T-cell (primary cell): ENCODE measurements around the gene OR10A6. TPM values are rescaled to one million over a fixed set of nuclear protein-coding genes. Genes with fewer than 3 reads are reported as not detected.

ENCODE experiments used
- total RNA-seq, 35 experiments: library from RNA in 6 of 35; stranded (reverse) in 6 of 35; fragments of 120-200 nt in 1 of 35; gene quantifications; one replicate each; pipeline versions ENCODE4 v1.2.1 to v1.2.4 and lab custom pipeline; 2013 to 2026

OR10A6 gene
- total RNA-seq, 5 donors from 2014 or later (not counting 1 experiment from before 2014, with no cell fraction given) = not detected

Other genes with a start within 250 kb of the OR10A6 start
- gene OVCH2, start 224.8 kb downstream of the OR10A6 start, total RNA-seq = not detected
- not detected for gene OR5P2, start 134.3 kb downstream of the OR10A6 start, total RNA-seq
- not detected for gene OR5P3, start 100.4 kb downstream of the OR10A6 start, total RNA-seq
- gene OR10A3, start 10.4 kb upstream of the OR10A6 start, total RNA-seq = not detected
- gene NLRP10, start 34.2 kb upstream of the OR10A6 start, total RNA-seq = not detected
- 100 to 1,000 TPM; 344 to 400 (median 369) TPM for gene EIF3F, start 56.1 kb upstream of the OR10A6 start, total RNA-seq
- gene TUB, start 149.9 kb upstream of the OR10A6 start, total RNA-seq = under 1 TPM; 0.05 to 0.33 (median 0.19) TPM
- gene RIC3, start 237.8 kb upstream of the OR10A6 start, total RNA-seq = 10 to 100 TPM; 32.0 to 47.5 (median 37.5) TPM